AG09309 (cell line): ENCODE results near the gene TRIP12.
"Not testable (repeated sequence)": the region's sequence is repeated elsewhere in the genome, so short reads cannot be mapped to it uniquely, and the experiment has no call there.

ENCODE experiments used
- DNase-seq: peaks from one replicate; pipeline ENCODE4 v3.0.0-alpha.2; 2010; ENCODE audit warnings: low read depth
- H3K4me3 ChIP-seq: 2 replicates; pipeline ENCODE4 v1.5.1; 2011; ENCODE audit warnings: mild to moderate bottlenecking, low read depth, low read length, moderate library complexity; ENCODE audit not compliant: control insufficient read depth
- TF ChIP-seq, protein P1 (sequence below): IDR thresholded peaks from 2 replicates; pipeline ENCODE4 v1.5.1; 2011; ENCODE audit warnings: mild to moderate bottlenecking, low read depth, low read length, inconsistent platforms; ENCODE audit not compliant: insufficient read depth, control insufficient read depth; ENCODE audit errors: missing control alignments

The TRIP12 gene

DNA sequence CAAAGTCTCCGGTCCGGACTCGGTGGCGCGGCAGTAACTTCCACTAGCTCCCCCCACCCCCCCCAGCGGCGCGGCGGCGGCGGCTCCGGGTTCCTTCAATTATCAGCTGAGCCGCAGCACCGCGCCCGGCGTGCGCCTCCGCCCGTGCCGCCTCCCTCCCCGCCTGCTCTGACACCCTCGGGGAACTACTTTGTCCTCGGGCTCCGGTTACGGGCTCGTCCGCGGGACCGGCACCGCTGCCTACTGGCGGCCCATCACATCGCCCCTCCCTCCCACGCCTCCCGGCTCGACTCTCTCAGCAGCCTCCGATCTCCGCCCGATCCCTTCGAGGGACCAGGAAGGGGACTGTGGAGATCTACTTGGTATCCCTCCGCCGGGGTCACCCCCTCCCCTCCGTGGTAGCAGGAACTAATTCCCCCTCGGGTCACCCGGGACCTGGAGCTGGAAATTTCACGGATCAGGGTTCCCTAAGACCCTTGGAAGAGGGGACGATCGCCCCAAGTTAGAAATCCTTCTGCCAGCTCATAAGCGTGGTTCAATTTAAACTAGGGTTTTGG, at the start of gene TRIP12:
Gene TRIP12, minus strand, starts transcription at position 118 of the 557 bp plus-strand sequence. CDS start 41,930 bp downstream, outside the sequence.
- TF ChIP-seq, protein P1, sequence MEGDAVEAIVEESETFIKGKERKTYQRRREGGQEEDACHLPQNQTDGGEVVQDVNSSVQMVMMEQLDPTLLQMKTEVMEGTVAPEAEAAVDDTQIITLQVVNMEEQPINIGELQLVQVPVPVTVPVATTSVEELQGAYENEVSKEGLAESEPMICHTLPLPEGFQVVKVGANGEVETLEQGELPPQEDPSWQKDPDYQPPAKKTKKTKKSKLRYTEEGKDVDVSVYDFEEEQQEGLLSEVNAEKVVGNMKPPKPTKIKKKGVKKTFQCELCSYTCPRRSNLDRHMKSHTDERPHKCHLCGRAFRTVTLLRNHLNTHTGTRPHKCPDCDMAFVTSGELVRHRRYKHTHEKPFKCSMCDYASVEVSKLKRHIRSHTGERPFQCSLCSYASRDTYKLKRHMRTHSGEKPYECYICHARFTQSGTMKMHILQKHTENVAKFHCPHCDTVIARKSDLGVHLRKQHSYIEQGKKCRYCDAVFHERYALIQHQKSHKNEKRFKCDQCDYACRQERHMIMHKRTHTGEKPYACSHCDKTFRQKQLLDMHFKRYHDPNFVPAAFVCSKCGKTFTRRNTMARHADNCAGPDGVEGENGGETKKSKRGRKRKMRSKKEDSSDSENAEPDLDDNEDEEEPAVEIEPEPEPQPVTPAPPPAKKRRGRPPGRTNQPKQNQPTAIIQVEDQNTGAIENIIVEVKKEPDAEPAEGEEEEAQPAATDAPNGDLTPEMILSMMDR = no peak
- peak within 1 kb of the TSS; percentile 96 for H3K4me3 ChIP-seq

DNA sequence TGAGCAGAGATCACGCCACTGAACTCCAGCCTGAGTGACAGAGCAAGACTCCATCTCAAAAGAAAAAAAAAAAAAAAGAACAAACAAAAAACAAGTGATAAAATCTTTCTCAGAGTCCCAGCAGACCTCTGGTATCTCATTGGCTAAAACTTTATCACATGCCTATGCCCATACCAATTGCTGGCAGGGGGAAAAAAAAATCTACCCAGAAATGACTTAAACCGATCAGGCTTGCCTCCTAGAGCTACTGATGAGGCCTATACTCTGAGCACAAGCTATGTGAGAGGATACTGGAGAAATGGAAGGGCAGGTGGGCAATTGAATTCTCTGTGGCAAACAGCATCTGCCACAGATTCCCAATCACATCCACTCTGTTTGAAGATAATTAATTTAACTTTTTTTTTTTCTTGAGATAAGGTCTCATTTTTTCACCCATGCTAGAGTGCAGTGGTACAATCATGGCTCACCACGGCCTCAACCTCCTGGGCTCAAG, 49.5 kb upstream of the TRIP12 start:
- H3K4me3 ChIP-seq = no peak overlapping the region
- TF ChIP-seq, protein P1 = no peak
- DNase-seq = no peak

More for the DNA sequence above, at the start of gene TRIP12:
- peak; percentile 93 for DNase-seq

DNA sequence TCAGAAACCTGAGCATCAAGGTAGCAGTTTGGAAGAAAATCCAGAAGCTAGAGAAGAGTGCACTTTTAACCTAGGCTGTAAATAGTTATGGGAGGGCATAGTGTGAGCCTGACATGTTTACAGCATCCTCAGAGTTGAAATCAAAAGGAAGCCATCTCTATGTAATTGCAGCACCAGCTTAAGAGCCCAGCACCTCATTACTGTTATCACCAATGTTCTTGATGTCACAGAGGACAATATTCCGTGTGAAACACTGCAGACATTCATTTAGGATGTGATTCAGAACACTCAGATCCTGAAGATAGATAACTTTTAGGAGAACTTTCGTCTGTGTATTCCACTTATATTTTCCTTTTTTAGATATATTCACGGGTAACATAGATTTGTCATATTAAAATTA, 48.6 kb upstream of the TRIP12 start:
- DNase-seq = no peak
- TF ChIP-seq, protein P1 = no peak
- H3K4me3 ChIP-seq = no peak overlapping the region

DNA sequence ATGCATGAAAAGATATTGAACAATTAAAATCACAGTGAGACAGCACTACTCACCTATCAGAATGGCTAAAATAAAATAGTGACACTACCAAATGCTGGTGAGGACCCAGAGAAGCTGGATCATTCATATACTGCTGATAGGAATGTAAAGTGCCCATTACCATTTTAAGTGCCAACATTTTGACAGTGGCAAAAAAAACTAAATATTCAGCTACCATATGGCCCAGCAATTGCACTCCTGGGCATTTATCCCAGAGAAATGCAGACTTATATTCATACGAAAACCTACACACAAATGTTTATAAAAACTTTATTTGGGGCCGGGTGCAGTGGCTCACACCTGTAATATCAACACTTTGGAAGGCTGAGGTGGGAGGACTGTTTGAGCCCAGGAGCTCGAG, 48.1 kb upstream of the TRIP12 start:
- no peak overlapping the region for H3K4me3 ChIP-seq
- TF ChIP-seq, protein P1 = no peak
- no peak for DNase-seq

DNA sequence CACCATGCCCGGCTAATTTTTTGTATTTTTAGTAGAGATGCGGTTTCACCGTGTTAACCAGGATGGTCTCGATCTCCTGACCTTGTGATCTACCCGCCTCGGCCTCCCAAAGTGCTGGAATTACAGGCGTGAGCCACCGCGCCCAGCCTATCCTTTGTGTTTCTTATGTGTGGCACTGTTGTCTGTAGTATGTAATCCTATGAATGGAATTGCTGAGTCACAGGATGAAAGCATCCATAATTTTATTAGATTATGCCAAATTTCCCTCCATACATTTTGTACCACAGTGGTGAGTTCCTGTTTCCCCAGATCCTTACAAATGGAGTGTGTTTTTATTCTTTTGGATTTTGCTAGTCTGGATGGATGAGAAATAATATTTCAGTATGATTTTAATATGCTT, 41.8 kb upstream of the TRIP12 start:
- H3K4me3 ChIP-seq, DNase-seq: not testable (repeated sequence)

DNA sequence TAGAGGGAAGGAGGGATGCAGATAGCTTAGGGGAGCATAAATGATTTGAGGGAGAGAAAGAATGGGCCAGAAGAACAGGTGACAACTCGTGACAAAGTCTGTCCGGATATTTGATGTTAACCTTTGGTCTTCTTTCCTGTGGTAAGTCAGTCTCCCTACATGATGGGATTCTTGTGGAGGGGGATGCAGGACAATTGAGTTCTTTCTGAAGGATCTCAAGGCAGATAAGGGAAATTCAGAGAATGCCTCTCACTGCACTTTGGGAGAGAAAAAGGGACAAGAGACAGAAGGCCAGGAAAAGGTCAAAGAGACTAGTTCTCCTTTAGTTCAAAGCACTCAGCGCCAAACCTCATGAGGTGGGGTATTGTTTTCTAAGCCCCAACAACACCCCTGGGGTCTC, 34.7 kb upstream of the TRIP12 start:
- no peak for DNase-seq
- no peak overlapping the region for H3K4me3 ChIP-seq
- TF ChIP-seq, protein P1 = no peak

DNA sequence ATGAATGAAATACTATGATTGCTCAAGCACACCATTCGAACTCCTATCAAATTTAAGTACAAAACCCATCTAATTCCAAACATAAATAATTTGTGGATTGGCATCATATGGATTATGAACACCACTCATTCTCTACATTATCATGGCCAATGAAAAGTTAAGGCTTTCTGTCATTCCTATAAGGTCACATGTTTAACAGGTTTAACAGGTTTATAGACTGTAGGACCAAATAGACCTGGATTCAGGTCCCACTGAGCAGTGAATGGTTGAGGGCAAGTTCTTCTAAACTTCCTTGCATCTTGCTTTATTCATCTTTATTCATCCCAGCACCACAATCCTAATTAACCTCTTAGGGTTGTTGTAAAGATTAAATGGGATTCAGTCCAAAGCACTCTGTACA, 33.9 kb upstream of the TRIP12 start:
- TF ChIP-seq, protein P1 = no peak
- no peak for DNase-seq
- H3K4me3 ChIP-seq = no peak overlapping the region
